DMS53 (cell line): ENCODE results near the gene SMIM35.
A peak's percentile ranks its signal among the peaks of the same experiment; 100 is the strongest.

Experiments used
- DNase-seq: peaks from one replicate; lab custom pipeline; 2025; lab: John Stamatoyannopoulos, UW

The SMIM35 gene

DNA sequence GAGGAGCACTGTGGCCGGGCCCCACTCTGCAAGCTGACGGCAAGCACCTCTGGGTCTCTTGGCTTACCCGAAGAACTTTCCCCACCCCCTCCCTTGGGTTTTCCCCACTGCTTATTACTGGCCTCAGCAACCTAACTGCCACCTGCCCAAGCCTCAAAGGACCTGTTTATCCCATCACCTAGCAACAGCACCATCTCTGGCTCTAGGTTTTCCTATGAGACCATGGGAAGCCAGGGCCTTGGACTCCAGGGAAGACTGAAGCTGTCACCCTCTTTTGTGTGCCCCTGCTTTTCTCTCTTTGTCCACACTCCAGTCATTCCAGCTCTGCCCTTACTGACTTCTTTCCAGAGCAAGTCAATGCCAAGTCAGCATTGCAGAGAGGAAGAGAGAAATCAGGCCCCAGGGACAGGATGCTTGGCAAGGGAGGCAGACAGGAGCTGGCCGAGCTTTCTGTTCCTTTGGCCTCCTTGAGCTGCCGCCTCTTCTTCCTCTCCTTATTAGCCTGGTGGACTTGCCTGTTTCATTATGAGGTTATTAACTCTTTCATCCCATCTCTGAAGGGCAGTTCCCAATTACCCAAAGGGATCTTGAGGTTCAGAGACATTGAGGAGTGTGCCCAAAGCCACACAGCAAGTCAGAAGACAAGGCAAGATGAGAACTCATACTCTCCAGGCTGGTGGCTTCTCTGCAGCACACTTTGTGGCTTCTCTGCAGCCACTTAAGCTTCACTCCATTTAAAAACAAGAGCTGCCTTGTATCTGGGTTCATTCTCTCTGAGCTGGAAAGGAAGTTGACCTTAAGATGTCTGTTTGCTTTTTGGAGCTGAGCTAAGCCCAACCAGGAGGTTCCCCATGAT, at the start of gene SMIM35:
Gene SMIM35, minus strand, starts transcription at position 51 of the 856 bp plus-strand sequence. CDS start 206 bp downstream, outside the sequence.
- DNase-seq = peak; percentile 57

DNA sequence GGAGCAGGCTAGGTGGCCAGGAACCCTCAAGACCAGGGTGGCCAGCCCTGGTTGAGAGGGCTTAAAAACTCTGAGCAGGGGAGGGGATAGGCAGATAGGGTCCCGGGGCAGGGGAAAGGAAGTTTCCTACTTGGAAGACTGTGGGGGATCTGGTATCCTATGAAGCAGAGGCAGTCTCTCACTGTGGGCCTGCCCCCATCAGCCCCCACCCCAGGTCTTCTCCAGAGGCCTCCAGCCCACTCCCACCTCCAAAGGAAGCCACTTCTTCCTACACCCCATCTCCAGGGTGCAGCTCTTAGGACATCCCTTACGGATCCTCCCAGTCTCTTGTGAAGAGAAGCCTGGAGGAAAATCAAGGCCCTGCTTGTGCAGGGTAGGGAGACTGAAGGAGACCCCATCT, 49.6 kb upstream of the SMIM35 start:
- no peak for DNase-seq

DNA sequence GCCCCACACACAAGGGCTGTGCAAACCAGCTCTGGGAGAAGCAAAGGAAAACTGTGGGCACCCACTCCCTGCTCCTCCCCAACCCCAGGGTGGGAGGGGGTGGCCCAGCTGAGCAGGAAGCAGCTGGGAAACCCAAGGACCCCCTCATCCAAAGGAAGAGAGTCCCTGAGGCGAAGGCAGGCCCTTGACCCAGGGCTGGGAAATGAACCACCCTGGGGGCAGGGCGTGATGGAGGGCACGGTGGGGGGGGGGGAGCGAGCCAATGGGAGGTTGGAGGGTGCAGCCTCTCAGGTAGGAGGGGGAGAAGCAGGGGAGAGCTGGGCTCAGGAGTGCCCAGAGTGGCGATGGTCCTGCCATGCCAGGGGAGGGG, 49.0 kb upstream of the SMIM35 start:
- no peak for DNase-seq

DNA sequence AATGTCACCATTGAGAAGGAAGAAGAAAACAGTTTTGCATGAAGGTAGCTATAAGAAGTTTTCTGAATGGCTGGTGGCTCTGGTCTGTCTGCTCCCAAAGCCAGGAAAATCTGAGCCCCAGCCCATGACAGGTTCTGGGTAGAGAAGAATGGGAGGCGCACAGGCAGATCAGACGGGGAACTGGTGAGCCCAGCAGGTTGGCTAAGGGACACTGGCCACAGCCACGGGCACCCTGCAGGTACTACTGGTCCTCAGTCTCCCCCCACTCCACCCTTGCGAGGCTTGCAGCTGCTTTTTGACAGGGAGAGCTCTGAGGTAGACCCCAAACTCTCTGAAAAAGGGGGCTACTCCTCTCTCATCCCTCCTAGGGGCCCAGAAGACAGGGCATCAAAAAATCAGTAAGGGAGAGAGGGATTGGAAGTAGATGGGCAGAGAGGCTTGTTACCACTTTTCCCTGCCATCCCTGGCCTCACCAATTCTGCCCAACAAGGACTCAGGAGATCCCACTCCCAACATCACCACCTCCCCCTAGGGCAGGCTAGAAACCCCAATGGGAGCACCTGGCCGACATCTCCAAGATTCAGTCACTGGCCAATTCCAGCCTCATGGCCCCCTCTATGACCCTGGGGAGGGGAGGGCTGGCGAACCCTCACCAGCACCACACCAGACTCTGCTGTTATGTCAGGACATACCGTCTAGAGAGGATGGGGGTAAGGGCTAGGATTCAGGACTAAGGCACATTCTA, 48.5 kb upstream of the SMIM35 start:
- DNase-seq = no peak

DNA sequence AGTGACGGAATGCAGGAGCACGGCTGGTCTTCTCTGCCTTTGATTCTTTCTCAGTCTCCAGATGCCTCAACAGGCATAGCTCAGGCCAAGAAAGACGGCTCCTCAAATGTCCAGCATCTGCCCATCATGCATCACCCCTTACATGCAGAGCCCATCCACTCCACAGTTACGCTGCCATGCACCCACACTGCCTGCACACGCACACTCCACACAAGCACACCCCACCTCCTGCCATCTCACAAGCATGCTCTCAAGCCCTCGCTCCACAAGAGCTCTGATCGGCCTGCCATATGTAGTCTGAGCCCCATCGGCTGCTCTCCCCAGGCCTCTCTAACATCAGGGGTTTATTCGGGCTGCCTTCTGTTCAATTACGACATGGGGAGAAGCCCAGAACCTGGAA, 47.1 kb upstream of the SMIM35 start:
- DNase-seq = no peak

DNA sequence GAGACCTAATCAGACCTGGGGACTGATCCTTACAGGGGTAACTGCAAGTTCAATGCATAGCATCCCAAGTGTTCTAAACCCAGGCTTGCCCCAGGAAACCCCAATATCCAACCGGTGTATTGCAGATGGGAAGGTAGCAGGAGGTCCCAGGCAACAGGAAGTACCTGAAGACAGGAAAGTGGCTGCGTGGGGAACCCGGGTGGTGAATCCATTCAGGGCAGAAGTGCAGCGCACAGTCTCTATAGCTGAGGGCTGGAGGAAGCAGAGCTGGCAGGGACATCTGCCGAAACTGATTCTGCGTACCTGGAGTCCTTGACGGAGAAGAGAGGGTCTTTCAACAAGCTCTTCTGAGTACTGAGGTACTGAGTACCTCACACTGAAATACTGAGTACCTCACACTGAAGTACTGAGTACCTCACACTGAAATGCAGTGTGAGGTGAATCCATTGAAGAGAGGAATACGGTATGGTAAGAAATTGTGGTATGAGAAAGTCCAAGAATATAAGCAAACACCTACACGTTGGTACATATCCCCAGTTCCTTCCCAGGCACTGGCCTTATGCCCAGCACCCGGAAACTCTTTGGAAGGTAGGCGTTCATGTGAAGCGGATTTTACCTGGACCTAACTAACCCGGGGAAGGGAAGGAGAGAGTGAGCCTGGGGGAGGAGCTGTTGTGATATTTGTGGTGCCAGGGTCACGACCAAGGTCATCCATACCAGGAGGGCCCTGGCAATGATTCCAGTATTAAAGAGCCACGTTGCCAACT, 45.8 kb upstream of the SMIM35 start:
- DNase-seq = no peak

DNA sequence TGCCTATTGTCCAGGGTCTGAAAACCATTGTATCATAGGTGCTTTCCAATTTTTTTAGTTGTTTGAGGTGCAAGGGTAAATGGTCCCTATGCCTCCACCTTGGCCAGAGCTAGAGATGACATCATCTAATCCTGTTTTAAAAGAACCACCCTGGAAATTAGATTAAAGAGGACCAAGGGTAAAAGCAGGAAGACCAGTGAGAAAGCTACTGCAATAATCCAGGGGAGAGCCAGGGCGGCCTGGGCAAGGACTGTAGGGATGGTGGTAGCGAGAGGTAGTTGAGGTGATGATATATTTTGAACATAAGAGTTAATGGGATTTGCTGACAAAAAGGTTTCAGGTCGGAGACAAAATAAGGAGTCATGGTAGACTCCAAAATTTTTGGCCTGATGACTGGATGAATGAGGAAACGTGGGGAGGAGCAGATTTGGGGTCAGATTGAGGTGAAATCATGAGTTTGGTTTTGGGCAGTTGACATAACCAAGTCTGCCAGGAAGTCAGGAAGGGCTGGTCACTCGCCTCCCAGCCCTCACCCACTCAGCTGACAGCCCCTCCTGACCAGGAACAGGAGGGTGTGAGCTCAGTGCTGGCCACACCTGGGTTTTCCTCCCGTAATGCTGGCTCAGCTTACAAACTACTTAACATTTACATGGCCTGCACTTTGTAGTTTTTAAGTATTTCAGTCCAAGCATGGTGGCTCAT, 42.9 kb upstream of the SMIM35 start:
- no peak for DNase-seq

DNA sequence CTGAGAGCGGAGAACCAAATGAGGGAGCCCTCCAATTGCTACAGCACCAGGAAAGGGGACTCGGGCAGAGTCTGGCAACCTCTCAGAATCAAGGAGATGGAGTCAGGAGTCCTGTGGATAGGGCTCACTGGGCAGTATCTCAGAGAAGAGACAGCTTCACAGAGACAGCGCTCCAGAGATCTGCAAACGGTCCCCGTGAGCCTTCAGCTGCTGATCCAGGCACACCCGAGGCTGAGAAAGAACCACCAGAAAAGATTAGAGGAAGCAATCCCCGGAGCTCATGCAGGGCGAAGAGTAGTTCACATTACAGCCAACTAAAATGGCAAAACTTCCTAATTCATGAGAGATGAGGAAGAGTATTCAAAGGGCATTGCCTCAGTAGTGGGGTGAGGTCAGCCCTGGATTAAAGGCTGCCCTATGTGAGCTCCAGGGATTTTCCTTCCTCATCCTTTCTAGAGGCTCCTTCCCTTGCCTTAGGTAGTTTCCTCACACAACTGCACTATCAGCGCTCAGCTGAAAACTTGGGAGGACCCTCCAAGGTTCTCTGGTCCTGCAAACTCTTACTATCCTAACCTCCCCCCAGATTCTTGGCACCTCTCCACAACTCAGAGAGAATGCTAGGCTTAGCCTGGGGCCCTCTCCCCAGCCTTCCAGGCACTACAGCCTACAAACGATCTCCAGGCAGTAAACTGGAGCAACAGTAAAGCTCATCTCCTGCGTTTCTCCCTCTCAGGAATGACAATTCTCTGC, 42.1 kb upstream of the SMIM35 start:
- DNase-seq = no peak

DNA sequence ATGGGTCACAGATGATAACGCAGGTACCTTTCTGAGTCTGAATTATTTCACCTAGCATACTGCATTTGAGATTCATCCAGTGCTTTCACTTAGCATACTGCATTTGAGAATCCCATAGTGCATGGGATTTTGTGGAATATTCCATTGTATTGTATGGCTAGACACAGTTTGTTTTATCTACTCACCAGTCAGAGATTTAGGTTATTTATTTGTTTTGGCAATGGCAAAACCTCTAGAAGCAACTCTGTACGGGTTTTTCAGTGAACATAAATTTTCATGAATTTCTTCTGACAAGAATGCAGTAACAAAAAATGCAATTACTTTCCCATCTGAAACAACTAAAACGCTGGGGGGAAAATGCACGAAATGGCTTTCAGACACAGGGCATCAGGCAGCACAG, 41.5 kb upstream of the SMIM35 start:
- no peak for DNase-seq

DNA sequence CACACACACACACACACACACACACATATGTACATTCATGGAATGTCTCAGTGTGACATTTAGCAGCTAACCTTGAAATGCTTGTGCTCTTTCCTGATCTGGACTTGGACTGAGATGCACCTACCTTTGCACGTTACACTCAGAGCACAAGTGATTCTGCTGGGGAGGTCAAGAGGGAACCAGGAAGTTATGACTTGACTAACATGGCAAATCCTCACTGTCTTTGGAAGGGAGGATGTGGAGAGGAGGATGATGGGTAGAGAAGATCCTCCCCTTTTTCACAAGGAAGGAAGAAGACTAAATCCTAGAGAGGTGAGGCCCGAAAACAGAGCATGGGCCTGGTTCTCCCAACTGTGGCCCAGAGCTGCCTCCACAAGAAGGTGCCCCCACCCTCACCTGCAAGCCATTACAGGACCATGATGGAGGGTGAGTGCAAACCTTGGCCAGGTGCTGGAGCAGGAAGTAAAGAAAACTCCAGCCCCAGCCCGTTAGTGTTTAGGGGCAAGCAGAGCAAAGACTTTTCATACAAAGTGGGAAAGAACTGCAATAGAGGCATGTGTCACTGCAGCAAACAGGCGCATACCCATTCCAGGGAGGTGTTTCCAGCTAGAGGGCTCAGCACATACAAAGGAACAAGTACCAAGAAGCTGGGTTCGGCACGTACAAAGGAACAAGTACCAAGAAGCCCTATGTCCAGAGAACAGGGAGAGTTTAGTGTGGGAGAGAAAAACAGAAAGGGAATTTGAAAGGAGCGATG, 39.5 kb upstream of the SMIM35 start:
- DNase-seq = peak; percentile 66

DNA sequence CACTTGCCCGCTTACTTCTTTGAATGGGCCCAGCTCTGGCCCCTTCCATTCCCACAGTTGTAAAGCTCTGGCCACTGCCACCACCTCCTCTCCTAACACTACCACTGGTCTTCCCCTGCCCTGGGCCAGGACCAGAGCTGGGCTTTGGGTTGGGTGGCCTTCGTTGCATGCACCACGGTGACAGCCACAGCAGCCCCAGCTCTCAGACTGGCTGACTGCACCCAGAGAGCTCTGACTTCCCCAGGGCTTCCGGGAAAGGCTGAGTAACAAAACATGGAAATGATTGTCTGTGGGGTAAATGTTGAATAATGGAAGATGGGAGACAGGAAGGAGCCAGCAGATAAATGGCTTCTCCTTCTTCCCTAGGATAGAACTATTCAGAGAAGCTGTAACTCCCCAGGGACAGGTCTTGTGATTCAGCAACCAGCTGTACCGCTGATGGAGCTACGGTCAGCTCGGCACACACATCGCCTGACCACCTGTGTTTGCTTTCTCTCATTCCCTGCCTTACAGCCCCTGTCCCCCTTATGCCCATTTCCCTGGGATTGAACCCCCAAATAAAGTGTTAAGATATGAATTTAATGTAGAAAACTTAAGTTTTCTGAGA, 38.3 kb upstream of the SMIM35 start:
- no peak for DNase-seq

DNA sequence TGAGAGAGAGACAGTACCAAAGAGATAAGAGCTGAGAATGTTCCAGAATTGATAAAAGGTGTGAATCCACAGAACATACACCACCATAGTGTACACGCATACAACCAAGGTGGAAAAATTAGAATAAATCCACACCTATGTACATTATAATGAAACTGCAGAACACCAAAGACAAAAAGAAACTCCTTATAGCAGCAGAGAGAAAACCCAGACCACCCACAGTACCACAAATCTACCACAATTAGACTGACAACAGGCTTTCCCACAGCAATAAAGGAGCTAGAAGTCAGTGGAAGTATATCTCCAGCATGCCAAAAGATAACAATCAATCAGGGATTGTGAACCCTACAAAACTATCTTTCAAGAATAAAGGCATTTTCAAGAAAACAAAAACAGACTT, 34.0 kb upstream of the SMIM35 start:
- no peak for DNase-seq

DNA sequence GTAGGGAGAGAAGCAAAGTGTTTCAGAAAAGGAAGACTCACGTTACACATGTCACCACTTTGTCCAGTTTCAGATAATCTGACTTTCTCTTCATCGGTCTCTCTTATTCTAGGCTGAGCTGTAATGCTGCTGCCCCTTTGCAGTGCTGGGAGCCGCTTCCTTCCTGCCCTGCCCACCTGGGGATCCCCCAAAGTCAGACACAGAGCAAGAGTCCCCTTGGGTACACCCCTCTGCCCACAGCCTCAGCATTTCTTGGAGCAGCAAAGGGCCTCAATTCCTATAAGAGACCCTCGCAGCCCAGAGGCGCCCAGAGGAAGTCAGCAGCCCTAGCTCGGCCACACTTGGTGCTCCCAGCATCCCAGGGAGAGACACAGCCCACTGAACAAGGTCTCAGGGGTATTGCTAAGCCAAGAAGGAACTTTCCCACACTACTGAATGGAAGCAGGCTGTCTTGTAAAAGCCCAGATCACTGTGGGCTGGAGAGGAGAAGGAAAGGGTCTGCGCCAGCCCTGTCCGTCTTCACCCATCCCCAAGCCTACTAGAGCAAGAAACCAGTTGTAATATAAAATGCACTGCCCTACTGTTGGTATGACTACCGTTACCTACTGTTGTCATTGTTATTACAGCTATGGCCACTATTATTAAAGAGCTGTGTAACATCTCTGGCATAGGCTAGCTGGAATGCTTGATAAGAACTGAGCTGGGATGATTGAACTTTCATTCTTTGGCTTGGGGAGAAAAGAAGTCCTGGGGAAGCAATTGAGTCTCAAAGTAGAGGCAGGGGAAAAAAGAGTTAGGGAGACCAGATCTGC, 31.2 kb upstream of the SMIM35 start:
- no peak for DNase-seq

DNA sequence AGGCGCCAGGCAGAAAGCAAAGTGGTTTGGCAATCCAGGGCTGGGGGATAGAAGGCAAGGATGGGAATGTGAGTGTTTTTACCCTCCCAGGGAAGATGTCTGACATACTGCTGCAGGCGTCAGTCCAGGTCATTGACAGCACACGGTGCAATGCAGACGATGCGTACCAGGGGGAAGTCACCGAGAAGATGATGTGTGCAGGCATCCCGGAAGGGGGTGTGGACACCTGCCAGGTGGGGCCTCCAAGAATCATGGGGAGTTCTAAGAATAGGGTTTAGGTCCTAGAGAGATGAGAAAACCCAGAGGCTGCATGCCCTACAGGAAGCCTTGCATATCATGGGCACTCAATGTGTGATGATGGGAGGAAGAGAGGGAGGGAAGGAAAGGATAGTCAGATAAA, 28.3 kb upstream of the SMIM35 start:
- no peak for DNase-seq

DNA sequence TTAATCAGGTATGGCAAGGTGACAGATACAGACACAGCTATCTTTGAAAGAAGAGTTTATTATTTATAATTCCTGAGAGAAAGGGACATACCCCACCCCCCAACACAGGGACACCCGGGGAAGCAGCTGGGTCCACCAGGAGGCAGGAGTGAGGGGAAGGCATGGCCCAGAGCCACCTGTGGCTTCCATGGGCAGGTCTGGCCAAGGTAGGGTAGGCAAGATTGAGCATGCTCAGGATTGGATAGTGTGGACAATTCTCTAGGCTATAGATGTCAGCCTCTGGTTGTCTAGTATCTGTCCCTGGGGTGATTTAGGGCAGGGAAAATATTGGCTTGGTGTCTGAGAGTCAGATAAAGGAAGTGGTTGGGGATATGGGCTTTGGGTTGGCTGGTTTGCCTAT, 27.5 kb upstream of the SMIM35 start:
- no peak for DNase-seq

DNA sequence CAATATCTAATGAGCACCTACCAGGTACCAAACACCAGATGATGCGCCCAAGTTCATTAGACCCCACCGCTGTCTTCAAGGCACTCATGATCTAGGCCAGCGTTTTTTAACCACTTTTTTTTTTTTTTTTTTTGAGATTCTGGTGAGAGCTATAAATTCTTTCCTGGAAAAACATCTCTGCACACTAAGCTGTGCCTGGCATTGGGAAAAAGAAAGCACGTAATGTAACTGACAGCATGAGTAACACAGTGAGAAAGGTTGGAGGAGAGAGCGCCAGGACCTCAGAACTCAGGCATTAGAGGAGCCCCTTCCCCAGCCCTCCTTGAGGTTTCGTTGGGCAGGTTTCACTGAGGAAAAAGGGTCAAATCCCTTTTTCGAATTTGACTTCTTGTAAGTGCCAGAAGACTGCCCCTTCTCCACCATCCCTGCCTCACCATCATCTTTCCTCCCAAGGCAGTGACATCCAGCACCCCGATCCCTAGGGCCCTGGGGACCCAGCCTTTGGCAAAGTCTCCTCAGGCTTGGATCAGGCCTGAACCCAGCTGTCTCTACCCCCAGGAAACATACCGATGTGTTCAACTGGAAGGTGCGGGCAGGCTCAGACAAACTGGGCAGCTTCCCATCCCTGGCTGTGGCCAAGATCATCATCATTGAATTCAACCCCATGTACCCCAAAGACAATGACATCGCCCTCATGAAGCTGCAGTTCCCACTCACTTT, 26.1 kb upstream of the SMIM35 start:
- DNase-seq = no peak

DNA sequence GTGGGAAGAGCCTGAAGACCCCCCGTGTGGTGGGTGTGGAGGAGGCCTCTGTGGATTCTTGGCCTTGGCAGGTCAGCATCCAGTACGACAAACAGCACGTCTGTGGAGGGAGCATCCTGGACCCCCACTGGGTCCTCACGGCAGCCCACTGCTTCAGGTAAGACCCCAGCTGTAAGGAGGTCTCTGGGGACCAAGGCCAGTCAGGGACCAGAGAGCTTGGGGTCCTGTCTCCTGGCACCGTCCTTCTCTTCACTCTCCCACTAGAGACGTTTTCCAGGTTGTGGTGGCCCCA, 24.9 kb upstream of the SMIM35 start:
- DNase-seq = no peak

DNA sequence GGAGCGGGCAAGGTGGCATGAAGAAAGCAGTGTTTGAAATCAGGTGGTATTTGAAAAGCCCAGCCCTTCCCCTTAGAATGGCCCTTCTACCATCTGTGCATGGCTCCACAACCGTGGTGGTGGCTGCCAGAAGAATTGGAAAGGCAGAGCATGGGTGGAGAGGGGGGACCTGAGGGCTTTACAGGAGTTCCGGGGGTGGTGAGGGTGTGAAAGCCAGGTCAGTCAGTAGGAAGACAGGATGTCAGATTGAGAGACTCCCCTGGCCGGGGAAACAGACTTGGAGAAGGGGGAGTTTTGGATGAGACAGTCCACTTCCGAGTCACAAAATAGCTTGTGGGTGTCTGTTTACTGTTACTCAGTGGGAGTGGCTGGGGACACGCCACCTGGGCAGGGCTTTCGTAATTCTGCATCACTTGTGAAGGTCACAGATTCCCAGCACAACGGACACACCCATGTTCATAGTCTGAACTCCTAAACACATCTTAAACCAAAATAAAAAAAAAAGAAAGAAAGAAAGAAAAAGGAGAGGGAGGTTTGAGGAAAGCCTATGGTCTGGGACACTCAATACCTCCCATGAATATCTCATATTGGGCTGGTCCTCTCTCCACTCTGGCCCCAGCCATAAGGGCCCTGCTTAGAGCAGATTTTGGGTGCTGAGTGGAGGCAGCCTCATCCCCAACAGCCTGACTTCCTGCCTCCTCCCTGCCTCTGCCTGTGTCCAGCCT, 24.4 kb upstream of the SMIM35 start:
- DNase-seq = no peak
